T-helper 1 cell treated with Interleukin-12 subunit alpha and Interleukin-12 subunit beta and Interleukin-4 antibody, amounts not matched to agents 30 ng/mL and 1 ng/mL, for 36 hours (primary cell): ENCODE measurements around the gene SMAD3. TPM values are rescaled to one million over a fixed set of nuclear protein-coding genes. Genes with fewer than 3 reads are reported as not detected.

Source experiments
- intact Hi-C: fragments of 100-400 bp; cut with micrococcal nuclease; formaldehyde crosslinking; loops from one replicate; pipeline ENCODE4 v1.15.1; 2024
- total RNA-seq: library from RNA; stranded (reverse); gene quantifications from 2 replicates; pipeline ENCODE4 v1.2.3, GENCODE V29; 2022

The SMAD3 gene
- total RNA-seq, 1 donor from 2014 or later: 181 TPM

GRCh38 chr15:67035886-67036285 lies 29.5 kb upstream of the SMAD3 start:
- intact Hi-C loops: loop anchor here (5.0 kb wide), 1 partner anchor 36 kb away; no protein-coding TSS in a partner anchor

GRCh38 chr15:67036775-67037555 lies 28.4 kb upstream of the SMAD3 start:
- intact Hi-C loops: loop anchor here (5.0 kb wide), 1 partner anchor 35 kb away; no protein-coding TSS in a partner anchor

- intact Hi-C loops: loop anchor here (5.0 kb wide), 1 partner anchor 35 kb away; no protein-coding TSS in a partner anchor
These were observed 27.7 kb upstream of the SMAD3 start for GRCh38 chr15:67037694-67038093.

GRCh38 chr15:67038736-67039135 lies 26.7 kb upstream of the SMAD3 start:
- intact Hi-C loops: loop anchor here (5.0 kb wide), 1 partner anchor 34 kb away; no protein-coding TSS in a partner anchor

- intact Hi-C loops: loop anchor here (5.0 kb wide), 1 partner anchor 33 kb away; no protein-coding TSS in a partner anchor
These were observed 25.9 kb upstream of the SMAD3 start for GRCh38 chr15:67039384-67040075.

DNA sequence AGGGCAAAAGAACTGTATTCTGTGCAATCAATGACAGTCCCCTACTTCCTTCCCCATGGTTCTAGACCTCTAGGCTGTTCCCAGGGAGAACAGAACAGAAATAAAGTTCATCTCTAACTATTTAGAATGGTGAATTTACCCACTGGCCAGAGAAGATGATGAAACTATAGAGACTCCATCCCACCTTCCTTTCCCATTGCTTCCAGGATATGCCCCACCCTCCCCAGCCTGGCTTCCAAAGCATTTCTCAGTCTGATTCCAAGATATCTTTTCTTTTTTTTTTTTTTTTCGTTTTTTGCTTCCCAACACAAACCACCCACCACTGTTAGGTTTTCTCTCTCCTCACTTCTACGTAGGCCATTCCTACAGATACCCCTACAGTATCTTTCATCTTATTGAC lies 25.1 kb upstream of the SMAD3 start:
- intact Hi-C loops: no loop called here

- intact Hi-C loops: no loop called here
These were observed 22.8 kb upstream of the SMAD3 start for GRCh38 chr15:67042551-67043142.

DNA sequence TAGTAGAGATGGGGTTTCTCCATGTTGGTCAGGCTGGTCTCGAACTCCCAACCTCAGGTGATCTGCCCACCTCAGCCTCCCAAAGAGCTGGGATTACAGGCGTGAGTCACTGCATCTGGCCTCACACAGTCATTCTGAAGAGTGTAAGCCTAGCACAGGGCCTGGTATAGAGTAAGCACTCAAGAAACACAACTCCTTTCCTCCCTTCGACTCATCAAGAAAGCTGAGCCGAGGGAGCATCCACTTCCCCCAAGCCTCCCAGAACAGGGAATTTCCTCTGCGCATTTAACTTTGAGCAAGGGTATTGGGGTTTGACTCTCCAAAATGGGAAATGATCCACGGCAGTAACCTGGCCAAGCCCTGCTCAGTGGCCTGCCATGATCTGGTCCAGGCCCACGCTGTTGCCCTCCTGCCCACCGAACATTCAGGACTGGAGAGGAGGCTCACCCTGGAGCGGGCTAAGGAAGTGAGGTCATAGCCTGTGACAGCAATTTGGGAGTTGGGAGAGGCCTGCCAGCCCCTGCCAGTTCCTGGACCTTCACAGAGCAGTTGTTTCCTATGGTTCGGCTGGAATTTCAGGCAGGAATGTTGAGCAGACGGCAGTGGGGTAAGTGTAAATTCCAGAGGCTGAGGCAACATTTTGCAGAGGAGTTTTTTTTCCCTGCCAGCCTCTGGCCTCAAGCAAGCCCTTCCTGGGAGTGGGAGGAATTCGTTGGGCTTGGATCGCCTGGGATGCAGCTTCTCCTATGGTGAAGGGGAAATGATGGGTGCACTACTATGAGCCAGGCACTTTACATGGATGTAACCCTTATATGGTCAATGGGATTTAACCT lies 21.2 kb upstream of the SMAD3 start:
- intact Hi-C loops: no loop called here

DNA sequence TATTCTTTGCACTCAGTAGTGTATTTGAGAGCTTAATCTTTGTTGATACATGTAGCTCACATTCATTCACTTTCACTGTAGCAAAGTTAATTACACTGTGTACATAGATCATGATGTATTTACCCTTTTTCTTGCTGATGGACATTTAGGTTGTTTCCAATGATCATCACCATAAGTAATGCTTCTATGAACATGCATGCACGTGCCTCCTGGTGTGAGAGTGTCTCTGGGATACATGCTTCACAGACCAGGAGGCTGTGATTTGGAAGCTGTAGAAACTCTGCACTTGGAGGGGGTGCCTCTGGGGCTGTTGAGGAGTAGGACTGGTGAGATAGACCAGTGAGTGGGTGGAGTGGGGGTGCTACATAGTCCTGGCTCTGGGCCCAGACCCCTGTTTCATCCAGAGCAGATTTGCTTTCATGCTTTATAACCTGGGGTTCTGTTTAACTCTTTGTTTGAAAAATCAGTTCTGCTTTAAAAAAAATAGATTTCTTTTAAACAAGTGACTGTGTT lies 18.2 kb upstream of the SMAD3 start:
- intact Hi-C loops: no loop called here

GRCh38 chr15:67048281-67049279 lies 16.8 kb upstream of the SMAD3 start:
- intact Hi-C loops: no loop called here

DNA sequence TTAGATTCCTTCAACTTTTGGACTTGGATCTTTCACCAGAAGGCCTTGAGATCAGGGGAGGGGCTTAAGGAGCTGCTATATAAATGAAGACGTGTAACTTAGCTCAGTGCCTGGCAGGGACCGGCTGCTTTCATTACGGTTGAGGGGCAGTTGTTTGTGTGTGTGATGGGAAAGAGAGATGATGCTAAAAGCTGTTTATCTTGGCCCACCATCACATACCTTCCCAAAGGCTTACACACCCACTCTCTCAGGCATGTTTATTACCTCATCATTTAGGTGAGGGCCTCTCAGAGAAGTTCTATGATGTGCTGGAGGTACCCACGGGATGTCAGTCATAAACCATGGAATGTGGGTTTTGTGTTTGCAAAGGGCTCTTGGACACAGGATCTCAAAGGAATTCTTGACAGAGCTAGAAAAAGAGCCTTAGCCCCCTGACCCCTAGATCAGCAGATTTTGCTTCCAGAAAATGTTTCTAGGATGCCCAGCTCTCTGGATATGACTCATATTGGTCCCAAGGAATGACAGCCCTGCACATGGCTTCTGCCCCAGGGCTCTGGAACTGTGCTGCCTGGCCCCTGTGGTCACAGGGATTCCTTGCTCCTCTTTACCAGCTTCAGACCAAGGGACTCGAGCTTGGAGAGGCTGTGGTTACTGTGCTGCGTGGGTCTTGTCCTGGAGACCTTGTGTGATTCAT lies 15.9 kb upstream of the SMAD3 start:
- intact Hi-C loops: no loop called here

DNA sequence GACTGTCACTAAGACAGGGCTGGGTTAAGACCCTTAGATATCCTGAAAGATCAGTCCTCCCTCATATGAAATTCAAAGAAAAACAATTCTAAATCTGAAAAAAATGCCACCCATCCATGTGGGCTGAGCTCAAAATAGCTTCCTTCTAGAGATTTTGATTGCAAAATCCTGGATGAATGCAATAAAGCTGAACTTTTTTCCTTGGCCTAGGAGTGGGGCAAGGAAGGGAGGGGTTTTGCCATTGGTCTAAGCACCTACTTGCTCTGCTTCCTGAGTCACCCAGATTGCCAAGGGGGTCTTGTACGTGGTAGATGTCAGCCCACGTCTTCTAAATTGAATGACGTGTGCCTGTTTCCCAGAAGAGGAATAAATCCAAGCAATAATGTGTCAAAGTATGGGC lies 15.3 kb upstream of the SMAD3 start:
- intact Hi-C loops: no loop called here

- intact Hi-C loops: no loop called here
These were observed 14.8 kb upstream of the SMAD3 start for GRCh38 chr15:67050522-67051087.

- intact Hi-C loops: no loop called here
These were observed 14.0 kb upstream of the SMAD3 start for GRCh38 chr15:67051088-67052045.

- intact Hi-C loops: no loop called here
These were observed 10.7 kb upstream of the SMAD3 start for GRCh38 chr15:67054676-67055075.

DNA sequence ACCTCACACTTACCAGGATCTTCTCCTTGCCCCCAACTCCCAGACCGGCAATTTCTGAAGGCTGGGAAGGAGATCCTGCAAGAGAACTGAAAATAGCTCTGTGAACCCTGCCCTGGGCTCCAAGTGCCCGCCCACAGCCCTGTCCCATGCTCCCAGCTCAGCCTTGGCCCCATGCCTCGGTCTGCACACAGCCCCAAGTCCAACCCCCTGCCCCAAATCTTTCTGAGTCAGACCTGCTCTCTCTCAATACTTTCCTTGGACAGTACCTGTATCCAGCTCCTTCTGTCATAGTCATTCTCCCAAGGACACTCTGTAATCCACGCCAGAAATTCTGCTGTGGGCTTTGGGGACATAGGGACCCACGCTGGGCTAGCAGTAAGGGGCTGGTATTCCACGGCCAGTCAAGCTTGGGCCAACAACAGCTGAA lies 6.3 kb upstream of the SMAD3 start:
- intact Hi-C loops: no loop called here

DNA sequence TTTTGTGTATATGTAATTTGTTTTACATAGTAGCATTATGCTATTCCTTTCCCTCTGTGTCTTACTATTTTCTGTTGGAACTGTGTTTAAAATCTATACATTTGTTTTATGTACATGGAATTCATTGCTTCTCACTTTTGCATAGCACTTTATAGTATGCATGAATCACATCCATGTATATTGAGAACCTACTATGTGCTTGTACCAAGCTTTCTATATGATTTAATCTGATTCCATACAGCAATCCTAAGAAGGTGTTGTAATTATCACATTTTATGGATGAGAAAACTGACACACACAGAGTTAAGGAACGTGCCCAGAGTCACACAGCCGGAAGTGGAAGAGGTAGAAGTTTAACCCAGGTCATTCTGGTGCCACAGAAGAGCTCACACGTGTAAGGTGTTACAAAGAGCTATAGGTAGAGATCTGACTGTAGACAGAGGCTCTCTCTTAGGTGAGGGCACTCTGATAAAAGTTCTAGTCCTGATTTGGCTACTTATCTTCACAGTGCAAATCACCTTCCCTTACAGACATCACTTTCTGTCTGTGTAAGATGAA lies 3.5 kb upstream of the SMAD3 start:
- intact Hi-C loops: loop anchor here (10.0 kb wide), 1 partner anchor 773 kb away; no protein-coding TSS in a partner anchor
